BE2C (cell line): ENCODE measurements around the gene CNKSR3.

Source experiments
- DNase-seq: peaks from one replicate; pipeline ENCODE4 v3.0.0-alpha.2; 2020
- H3K27me3 ChIP-seq: fragments of 250-450 bp; sonication (Bioruptor Pico); 2 replicates; pipeline ENCODE4 v1.5.1; 2020; ENCODE audit warnings: mild to moderate bottlenecking
- H3K36me3 ChIP-seq: fragments of 250-450 bp; sonication (Bioruptor Pico); 2 replicates; pipeline ENCODE4 v1.5.1; 2020; ENCODE audit warnings: mild to moderate bottlenecking
- H3K4me1 ChIP-seq: fragments of 250-450 bp; sonication (Bioruptor Pico); 2 replicates; pipeline ENCODE4 v1.5.1; 2020
- H3K4me3 ChIP-seq: 2 replicates; pipeline ENCODE4 v1.5.1; 2011; ENCODE audit warnings: low read depth, low read length
- H3K9me3 ChIP-seq: fragments of 250-450 bp; sonication (Bioruptor Pico); 2 replicates; pipeline ENCODE4 v1.5.1; 2020
- TF ChIP-seq, protein P1 (sequence below): IDR thresholded peaks from 2 replicates; pipeline ENCODE4 v1.5.1; 2012; ENCODE audit warnings: mild to moderate bottlenecking, low read depth, low read length

Gene CNKSR3

DNA sequence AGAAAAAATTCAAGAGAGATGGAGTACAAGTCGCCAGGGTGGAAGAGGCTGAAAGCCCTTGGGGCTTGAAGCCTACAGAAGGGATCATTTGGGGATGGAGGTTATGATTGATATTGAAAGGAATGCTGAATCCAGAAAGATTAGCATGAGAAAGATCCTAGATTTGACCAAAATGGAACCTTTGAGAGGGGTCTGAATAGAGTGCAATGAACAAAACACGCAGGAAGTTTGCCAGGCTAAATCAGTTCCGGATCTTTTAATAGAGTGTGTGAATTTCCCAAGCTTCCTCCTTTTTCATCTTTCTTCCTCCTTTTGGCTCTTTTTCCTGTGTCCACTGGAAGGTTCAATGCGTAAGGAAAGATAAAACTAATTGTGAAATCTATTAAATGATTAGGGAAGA is 169.1 kb downstream of the CNKSR3 start:
- TF ChIP-seq, protein P1, sequence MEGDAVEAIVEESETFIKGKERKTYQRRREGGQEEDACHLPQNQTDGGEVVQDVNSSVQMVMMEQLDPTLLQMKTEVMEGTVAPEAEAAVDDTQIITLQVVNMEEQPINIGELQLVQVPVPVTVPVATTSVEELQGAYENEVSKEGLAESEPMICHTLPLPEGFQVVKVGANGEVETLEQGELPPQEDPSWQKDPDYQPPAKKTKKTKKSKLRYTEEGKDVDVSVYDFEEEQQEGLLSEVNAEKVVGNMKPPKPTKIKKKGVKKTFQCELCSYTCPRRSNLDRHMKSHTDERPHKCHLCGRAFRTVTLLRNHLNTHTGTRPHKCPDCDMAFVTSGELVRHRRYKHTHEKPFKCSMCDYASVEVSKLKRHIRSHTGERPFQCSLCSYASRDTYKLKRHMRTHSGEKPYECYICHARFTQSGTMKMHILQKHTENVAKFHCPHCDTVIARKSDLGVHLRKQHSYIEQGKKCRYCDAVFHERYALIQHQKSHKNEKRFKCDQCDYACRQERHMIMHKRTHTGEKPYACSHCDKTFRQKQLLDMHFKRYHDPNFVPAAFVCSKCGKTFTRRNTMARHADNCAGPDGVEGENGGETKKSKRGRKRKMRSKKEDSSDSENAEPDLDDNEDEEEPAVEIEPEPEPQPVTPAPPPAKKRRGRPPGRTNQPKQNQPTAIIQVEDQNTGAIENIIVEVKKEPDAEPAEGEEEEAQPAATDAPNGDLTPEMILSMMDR: no peak
- no peak for DNase-seq
- Histone ChIP-seq H3K4me1 (peaks cover 7% of the 10 kb centered on the region), H3K36me3 (no peaks in the 10 kb centered on the region), H3K9me3 (no peaks in the 10 kb centered on the region), H3K4me3 (no peak overlapping the region), H3K27me3 (no peaks in the 10 kb centered on the region)
